HG03039 (cell line): Measurements from ENCODE around the gene OTUD5.
A peak's percentile ranks its signal among the peaks of the same experiment; 100 is the strongest.
"Not testable (repeated sequence)": the region's sequence is repeated elsewhere in the genome, so short reads cannot be mapped to it uniquely, and the experiment has no call there.

ENCODE experiments used
- ATAC-seq: cut with Tn5 transposase; IDR thresholded peaks from one replicate; pipeline ENCODE4 v1.9.1; 2021; ENCODE audit warnings: mild to moderate bottlenecking, moderate library complexity; ENCODE audit not compliant: unreplicated experiment

Gene OTUD5, protein sequence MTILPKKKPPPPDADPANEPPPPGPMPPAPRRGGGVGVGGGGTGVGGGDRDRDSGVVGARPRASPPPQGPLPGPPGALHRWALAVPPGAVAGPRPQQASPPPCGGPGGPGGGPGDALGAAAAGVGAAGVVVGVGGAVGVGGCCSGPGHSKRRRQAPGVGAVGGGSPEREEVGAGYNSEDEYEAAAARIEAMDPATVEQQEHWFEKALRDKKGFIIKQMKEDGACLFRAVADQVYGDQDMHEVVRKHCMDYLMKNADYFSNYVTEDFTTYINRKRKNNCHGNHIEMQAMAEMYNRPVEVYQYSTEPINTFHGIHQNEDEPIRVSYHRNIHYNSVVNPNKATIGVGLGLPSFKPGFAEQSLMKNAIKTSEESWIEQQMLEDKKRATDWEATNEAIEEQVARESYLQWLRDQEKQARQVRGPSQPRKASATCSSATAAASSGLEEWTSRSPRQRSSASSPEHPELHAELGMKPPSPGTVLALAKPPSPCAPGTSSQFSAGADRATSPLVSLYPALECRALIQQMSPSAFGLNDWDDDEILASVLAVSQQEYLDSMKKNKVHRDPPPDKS

DNA sequence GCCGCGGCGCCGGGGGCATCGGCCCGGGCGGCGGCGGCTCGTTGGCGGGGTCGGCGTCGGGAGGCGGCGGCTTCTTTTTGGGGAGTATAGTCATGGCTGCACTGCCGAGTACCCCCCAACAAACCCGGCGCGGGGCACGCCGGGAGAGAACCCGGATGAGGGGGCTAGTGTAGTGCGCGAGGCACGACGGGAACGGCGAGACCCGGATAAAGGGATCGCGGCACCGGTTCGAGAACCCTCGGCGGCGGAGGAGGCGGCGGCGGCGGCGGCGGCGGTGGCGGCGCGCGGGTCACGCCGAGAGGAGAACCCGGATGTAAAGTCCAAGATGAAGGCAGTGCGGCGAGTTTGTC is at the start of gene OTUD5:
Gene OTUD5 (minus strand): TSS at position 131 of the 350 bp plus-strand sequence. CDS start 37 bp downstream, at position 94.
- ATAC-seq: peak; percentile 34

DNA sequence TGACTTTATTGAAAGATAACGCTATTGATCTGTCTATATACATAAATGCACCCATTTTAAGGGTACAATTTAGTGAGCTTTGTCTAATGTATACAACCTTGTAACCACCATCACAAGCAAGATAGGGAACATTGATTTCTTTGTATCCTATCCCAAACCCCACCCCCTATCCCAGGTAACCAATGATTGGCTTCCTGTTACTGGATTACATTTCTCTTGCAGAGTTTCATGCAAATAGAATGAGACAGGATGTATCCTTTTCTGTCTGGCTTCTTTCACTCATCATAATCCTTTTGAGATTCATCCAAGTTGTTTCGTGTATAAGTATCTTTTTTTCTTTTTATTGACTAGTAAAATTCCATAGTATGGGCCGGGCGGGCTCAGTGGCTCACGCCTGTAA is 46.3 kb upstream of the OTUD5 start:
- ATAC-seq: no peak

DNA sequence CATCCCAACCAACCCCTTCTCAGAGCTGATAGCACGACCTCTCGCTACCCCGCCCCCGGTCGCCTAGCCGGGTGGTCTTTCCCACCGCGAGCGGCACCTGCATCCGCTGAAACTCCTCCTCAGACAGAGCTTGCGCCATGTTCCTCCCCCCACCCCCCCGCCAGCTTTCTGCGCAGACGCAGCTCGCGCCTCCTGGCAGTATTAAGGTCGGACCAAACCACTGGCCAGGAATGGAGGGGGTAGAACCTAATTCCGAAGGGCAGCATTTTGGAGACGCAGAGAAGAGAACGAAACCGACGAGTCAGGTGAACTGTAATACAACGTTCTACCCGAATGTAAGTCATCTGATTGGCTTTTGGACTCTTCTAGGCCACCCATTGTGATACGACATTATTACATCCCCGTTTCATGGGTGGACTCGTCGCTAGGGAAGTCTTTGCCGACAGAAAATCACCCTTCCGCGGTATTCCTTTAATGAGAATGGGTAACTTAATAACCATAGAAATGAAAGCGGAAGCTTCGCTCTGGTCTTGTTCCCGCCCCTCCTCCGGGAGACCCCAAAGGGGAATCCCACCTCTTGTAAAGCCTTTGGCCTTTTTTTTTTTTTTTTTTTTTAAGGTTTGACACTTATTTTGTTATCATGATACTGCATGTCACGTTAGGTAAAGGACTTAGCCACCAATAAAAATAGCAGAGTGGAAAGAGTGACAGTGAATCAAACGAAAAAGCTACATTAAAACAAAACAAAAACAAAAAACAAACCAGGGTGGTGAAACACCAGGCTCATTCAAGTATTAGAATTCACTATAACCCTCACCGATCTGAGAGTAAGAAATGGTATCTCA is 44.9 kb upstream of the OTUD5 start, which contains the start of gene GRIPAP1:
Gene GRIPAP1 (minus strand): TSS at position 174 of the 845 bp plus-strand sequence. CDS start 35 bp downstream, at position 139.
- ATAC-seq: peak; percentile 66

DNA sequence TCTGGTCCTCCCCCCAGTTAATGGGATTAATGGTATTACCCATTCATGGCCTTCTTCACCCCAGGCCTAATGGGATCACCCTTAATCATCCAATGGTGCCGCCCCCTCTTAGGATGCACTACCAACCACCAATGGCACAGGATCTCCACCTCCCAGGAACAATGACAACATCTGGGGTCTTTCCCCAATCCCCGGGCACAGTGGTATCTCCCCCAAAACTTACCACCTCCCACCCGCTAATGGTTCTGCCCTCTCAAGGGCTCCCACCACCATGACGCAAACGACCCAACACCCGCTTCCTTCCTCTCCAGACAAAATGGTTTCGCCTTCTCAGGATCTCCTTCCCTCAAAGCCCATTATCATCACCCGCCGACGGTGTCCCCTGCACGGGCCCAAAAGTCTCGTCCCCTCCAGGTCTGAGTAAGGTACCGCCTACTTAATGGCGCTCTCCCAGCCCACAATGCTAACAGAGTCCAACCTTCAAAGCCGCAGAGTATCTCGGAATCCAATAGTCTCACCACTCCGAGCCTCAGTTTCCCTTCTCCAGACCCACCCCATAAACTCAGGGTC is 44.2 kb upstream of the OTUD5 start:
- peak; percentile 29 for ATAC-seq

DNA sequence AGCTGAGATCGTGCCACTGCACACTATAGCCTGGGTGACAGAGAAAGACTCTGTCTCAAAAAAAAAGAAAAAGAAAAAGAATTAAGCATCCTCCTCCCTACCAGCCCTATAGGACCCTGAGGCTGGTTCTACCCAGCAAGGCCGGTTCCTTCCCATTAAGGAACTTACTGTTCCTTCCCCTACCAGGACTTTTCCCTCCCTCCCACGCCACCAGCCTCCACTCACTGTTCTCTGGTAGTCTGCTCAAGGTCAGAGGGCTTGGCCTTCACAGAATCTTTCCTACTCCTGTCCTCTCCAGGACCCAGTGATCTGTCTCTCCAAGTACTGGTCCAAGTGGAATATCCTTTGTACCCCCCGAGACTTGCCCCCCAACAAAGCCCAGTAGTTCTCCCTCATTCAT is 43.2 kb upstream of the OTUD5 start:
- no peak for ATAC-seq

DNA sequence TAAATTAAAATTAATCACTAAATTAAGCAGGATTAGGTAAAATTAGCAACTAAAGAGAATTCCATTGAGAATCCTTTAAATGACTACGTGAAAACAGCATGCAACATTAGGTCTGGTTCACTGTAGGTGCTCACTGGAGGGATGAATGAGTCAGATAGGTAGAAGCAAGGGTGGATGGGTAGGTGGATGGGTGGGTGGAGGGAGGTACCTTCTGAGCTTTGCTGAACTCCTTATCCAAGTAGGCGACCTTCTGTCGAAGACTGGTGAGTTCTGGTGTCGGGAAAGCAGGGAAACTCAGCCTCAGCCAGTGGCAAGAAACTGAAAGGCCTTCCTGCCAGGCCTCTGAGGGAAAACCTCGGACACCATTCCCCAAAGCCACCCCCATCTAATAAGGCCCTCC is 41.6 kb upstream of the OTUD5 start:
- ATAC-seq: no peak

DNA sequence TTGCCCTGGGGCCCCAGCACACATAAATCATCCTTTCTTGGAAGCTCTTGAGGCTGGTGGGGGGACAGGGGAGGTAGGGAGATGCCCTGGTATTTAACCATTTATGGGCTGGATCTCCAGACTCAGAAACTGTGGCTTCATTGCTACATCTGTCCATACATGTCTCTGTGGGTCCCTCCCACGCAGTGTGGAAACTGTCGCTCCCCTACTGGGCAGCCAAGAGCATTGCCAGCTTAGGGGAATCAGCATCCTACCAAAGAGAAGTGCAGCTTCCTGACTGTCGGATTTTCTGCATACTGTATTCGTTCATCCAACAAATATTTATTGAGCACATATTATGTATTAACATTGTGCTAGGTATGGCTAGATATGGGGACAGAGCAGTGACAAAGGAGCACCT is 41.0 kb upstream of the OTUD5 start:
- ATAC-seq: no peak

DNA sequence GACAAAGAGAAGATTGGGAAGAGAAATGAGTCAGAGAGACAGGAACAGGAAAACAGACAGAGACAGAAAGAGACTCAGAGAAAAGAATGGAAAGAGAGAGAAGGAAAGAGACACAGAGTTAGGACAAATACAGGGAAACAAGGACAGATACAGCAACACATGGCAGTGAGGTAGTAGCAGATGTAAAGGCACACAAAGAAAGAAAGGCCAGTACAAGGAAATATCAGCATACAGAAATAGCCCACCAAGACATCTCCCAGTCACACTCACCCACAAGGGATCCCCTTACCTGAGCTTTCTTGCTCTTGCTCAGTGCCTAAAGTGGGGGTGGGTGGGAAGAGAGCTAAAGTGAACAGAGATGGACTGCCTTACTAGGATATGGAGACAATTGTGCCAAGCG is 40.5 kb upstream of the OTUD5 start:
- ATAC-seq: no peak

DNA sequence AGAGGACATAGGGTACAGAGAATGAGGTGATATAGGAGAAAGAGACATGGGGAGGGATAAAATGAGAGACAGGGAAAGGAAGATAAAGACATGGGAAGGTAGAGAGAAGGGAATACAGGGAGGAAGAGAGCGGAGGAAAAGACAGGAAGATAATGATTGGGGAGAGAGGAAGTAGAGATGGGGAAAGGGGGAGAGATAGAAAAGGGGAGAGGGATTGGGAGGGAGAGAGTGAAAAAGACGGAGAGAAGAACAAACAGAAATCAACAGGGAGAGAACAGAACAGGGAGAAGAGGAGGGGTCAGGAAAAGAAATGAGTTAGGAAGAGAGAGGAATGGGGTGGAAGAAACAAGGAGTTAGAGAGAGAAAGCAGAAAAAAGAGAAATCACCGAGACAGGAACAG is 40.0 kb upstream of the OTUD5 start:
- ATAC-seq: no peak

DNA sequence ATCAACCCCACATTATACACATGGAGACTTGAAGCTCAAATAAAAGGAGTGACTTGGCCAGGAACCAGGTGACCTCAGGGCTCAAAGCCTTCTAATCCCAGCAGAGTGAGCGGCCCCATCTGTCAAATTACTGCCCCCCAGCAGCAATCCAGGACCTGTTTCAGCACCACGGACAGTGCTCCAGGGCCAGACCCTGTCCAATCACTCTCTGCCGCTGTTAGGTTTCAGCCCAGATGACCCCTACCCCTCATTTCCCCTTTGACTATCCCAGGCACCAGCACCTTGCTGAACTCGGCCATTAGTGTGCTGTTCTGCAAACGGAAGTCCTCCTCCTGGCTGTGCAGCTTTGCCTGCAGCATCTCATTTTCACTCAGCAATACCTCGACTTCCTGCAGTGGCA is 39.6 kb upstream of the OTUD5 start:
- ATAC-seq: no peak

DNA sequence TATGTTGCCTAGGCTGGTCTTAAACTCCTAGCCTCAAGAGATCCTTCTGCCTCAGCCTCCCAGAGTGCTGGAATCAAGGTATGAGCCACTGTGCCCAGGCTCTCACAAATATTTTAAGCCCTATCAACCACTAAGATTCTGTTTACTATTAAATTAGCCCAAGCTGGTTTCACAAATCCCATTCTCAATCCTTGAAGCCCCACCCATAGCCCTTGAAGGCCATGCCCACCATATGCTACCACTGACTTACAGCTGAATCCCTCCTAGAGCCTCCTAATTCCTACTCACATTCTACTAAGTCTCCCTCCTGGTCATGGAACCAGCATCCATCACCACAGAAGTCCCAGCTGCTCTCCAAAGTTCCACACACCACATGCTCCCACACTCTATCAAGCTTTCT is 34.9 kb upstream of the OTUD5 start:
- no peak for ATAC-seq

DNA sequence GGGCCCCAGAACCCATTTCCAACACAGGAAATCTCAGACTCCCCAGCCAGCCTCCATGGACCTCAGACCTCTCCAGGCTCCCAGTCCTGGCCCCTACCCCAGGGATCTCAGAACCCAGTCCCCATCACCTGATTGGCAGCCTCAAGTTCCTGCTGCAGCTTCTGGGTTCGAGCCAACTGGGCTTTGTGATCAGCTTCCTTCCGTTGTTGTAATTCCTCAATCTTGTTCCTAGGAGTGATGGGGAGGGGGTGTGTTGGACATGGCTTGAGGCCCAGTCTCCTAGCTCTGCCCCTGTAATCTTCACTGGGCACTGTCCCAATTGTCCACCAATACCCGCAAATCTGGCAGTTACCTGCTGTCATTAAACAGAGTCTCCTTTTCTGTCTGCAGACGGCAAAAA is 32.1 kb upstream of the OTUD5 start:
- ATAC-seq: no peak

DNA sequence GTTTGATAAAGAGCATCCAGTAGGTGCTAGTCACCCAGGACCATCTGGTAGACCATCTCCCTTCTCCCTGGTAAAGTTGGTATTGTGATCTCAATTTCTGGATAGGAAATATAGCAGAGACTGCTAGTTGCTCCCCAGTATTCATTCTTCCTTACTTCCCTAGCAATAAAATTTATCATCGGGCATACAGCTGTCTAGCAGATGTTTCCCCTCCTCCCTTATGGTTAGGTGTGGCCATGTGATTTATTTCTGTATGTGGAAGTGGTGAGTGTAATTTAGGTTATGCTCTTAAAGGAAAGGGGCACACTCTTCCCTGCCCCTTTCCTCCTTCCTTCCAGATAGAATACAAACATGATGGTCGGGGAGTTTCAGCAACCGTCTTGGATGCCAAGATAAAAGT is 26.5 kb upstream of the OTUD5 start:
- no peak for ATAC-seq

DNA sequence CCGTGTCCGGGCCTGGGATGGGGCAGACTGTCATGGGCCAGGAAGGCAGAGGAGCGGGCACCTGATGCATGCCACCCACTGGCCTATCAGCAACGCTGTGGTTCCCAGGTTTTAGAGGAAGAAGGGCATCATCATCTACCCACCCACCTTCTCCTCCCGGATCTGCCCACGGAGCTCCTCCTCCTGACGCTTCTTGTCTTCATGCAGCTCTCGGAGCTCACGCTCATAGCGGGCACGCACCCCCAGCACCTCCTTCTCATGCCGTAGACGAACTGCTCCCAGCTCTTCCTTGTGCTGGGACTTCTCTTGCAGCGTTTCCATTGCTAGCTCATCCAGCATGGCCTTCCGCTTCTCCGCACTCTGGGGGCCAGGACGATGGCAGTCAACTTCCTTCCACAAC is 25.7 kb upstream of the OTUD5 start:
- no peak for ATAC-seq

DNA sequence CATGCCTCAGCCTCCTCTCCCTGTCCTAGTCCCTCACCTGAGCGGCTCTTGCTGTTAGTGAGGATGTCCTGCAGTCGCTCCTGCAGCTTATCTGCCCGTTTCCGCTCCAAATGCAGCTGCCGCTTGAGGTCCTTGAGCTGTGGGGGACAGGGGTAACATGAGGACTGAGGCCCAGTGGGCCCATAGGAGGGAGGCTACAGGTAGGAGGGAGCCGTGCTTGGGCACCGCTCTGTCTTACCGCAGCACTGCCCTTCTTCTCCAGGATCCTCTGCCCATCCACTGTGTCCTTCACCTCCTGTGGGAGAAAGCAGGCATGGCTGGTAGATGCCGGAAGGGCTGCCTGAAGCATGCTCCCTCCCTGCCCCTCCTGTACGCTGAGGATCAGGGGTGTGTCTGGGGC is 23.8 kb upstream of the OTUD5 start:
- no peak for ATAC-seq

DNA sequence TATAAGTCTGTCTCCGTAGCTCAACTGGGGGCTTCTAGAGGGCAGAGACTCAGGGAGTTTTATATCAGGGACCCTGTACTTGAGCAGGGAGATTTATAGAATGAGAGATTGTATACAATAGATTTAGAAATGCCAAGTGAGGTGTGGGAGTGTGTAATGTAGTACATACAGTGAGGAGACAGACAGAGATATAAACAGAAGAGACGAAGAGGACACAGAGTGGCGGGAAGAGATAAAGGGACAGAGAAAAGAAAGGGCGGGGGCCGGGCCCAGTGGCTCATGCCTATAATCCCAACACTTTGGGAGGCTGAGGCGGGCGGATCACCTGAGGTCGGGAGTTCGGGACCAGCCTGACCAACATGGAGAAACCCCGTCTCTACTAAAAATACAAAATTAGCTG is 22.9 kb upstream of the OTUD5 start:
- not testable (repeated sequence) for ATAC-seq

DNA sequence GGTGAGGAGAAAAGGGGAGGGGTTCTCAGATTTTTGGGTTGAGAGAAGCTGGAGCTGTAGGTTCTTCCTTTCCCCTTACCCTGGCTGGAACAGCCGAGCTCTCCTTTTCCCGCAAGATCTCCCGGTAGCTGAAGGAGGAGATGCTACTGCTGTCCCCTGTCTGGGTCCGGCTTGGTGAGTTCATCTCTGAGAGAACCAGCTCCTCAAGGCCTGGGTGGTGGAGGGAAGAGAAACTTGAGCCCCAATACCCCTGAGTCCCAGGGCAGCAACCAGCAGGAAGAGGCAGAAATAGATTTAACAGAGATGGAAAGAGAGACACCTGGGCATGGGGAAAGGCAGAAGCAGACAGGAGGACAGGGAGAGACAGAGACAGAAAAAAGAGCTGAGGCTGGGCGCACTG is 20.8 kb upstream of the OTUD5 start:
- no peak for ATAC-seq

DNA sequence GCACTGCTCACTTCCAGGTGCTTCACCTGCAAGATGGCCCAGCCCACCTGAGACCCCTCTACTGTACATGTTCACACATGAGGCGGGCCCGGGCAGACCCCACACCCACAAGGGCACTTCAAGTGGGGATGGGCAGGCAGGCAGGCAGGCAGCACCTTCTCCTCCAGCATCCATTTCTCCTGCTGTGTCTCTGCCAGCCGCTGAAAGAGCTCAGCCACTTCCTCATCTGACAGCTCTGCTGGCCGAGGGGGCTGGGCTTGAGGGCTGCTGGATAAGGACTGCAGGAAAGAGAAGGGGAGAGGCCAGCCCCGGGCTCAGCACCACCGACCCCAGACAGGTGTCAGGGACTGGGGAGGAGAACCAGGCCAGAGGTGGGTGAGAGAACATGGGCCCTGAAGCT is 18.7 kb upstream of the OTUD5 start:
- no peak for ATAC-seq

DNA sequence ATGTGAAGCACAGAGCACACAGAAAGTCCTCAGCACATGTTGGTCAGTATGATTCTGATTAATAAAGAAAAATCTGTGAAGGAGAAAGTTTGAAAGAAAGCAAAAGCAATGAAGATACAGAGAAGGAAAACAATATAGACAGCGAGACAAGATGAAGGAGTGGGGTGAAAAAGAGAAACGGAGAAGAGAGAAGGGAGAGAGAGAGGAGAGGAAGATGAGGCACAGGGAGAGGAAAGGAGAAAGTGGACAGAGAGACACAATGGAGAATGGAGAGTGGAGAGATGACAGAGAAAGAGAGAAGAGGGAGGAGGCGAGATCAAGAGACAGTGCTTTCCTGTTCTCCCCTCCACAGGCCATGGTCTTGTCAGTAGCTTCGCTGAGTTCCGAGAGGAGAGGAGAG is 18.1 kb upstream of the OTUD5 start:
- no peak for ATAC-seq

DNA sequence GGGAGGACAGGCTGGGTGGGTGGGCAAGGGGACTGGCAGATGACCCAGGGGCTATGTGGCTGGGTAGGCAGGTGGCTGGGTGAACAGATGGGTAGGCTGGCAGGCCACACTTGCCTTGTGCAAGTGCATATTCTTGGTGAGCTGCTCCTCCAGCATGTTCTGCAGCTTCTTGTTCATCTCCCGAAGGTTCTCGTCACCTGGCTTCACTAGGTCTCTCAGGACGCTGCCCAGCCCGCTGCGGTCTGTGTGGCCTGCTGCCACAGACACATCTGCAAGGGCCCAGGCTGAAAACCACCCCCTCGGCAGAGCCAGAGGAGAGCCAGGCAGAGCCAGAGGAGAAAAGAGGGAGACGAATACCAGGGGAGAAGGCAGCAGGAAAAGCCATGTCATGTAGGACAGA is 17.6 kb upstream of the OTUD5 start:
- no peak for ATAC-seq

DNA sequence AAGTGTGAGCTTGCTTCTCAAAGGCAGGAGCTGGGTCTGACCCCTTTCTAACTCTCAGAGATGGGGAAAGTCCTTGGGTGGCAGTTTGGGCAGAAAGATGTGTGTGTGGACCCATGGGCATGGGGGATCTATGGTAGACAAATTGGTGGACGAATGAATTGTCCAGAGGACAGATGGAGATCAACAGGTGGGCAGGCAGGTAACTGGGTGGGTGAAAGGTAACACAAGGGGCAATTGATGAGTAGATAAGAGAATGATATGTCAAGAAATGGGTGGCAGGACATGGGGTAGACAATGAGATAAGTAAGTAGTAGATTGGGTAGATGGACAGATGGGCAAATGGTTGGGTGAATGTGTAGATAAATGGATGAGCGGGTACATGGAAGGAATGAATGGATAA is 17.2 kb upstream of the OTUD5 start:
- no peak for ATAC-seq

DNA sequence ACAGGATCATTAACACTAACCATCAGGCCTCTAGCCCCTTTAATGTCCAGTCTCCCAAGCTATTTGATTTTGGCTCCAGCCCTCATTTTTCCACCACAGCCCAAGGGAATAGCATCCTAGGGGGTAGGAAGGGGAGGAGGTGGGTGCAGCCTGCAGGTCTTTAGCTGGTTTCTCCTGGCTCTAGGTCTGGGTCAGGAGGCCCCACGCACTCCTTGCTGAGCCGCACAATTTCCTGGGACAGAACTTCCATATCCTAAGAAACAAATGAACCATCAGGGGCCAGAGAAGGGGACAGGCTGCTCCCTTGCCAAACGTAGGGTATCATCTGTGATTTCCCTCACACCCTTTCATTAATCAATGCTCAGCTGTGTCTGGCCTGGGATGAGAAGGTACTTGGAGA is 16.6 kb upstream of the OTUD5 start:
- ATAC-seq: no peak
